Muscle of leg (tissue), 11 donors: ENCODE measurements around the gene ZFAND4. TPM values are rescaled to one million over a fixed set of nuclear protein-coding genes. Genes with fewer than 3 reads are reported as not detected.
"Not testable (repeated sequence)": the region's sequence is repeated elsewhere in the genome, so short reads cannot be mapped to it uniquely, and the experiment has no call there.

ENCODE experiments used
- DNase-seq: peaks from one replicate; pipeline ENCODE4 v3.0.0; 2013
- H3K27ac ChIP-seq: one replicate; pipeline ENCODE4 v1.5.1; 2013; ENCODE audit warnings: mild to moderate bottlenecking, low read length, control low read depth
- H3K27me3 ChIP-seq: one replicate; pipeline ENCODE4 v1.6.1; 2013; ENCODE audit warnings: low read length; ENCODE audit not compliant: control insufficient read depth, insufficient read depth
- H3K36me3 ChIP-seq: one replicate; pipeline ENCODE4 v1.6.1; 2013; ENCODE audit warnings: low read length; ENCODE audit not compliant: control insufficient read depth, insufficient read depth
- H3K4me1 ChIP-seq: one replicate; pipeline ENCODE4 v1.6.1; 2013; ENCODE audit warnings: low read length; ENCODE audit not compliant: control insufficient read depth, insufficient read depth
- H3K4me3 ChIP-seq: one replicate; pipeline ENCODE4 v1.5.1; 2013; ENCODE audit warnings: low read length, control low read depth
- H3K9me3 ChIP-seq: replicated peaks from 2 replicates; pipeline ENCODE4 v1.6.1; 2013; ENCODE audit warnings: low read depth, low read length; ENCODE audit not compliant: control insufficient read depth
- WGBS: methylation state at CpG from one replicate; pipeline ENCODE4 v1.1.5; 2013; ENCODE audit warnings: missing lambda C conversion rate; ENCODE audit not compliant: insufficient coverage; 5-methylcytosine and 5-hydroxymethylcytosine counted together
- polyA plus RNA-seq, 8 donors: library from polyadenylated mRNA; unstranded; fragments of 120-200 nt; gene quantifications; one replicate each; pipeline versions ENCODE4 v1.2.1 to v1.2.3, GENCODE V29; 2013; ENCODE audit warnings: inconsistent platforms in 1 of 8, low replicate concordance in 1 of 8; ENCODE audit not compliant: insufficient read length in 8 of 8, insufficient read depth in 1 of 8
- total RNA-seq: library from RNA; stranded (reverse); fragments of 120-200 nt; gene quantifications from one replicate; pipeline ENCODE4 v1.2.4, GENCODE V29; 2013

ZFAND4 gene
- total and polyA plus RNA-seq, 9 donors = 6.4 to 12.2 (median 8.4) TPM

DNA sequence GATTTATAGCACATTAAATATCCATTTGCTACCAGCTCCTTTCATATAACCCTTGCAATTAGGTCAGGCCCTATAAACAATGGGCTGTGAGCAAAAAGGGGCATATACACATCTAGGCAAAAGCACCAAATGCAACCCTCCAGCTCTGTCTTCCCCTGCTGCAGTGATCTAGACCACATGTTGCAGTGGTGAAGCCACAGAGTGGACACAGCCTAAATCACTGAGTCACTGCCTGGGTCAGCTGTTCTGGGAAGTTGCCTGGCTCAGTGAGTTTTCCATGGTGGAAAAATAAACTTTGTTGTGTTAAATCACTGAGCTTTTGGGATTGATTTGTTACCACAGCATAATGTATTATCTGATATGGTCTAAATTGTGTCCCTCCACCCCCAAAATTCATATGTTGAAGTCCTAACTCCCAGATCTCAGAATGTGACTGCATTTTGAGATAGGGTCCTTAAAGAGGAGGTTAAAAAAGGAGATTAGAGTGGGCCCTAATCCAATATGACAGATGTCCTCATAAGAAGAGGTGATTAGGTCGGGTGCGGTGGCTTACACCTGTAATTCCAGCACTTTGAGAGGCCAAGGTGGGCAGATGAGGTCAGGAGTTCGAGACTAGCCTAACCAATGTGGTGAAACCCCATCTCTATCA, 70.4 kb downstream of the ZFAND4 start:
- H3K9me3 ChIP-seq = no peaks in the 10 kb centered on the region
- H3K27ac ChIP-seq = no peak overlapping the region
- peaks cover 14% of the 10 kb centered on the region for H3K27me3 ChIP-seq
- WGBS = no CpG with 5 or more reads among the region's 3 CpGs
- no peaks in the 10 kb centered on the region for H3K36me3 ChIP-seq
- H3K4me1 ChIP-seq = no peaks in the 10 kb centered on the region
- no peak overlapping the region for H3K4me3 ChIP-seq
- no peak for DNase-seq

DNA sequence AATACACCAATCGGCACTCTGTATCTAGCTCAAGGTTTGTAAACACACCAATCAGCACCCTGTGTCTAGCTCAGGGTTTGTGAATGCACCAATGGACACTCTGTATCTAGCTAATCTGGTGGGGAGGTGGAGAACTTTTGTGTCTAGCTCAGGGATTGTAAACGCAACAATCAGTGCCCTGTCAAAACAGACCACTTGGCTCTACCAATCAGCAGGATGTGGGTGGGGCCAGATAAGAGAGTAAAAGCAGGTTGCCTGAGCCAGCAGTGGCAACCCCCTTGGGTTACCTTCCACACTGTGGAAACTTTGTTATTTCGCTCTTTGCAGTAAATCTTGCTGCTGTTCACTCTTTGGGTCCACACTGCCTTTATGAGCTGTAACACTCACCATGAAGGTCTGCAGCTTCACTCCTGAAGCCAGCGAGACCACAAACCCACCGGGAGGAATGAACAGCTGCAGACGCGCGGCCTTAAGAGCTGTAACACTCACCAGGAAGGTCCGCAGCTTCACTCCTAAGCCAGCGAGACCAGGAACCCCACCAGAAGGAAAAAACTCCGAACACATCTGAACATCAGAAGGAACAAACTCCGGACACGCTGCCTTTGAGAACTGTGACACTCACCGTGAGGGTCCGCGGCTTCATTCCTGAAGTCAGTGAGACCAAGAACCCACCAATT, 71.2 kb downstream of the ZFAND4 start:
- H3K27me3 ChIP-seq = peaks cover 14% of the 10 kb centered on the region
- not testable (repeated sequence) for H3K4me1 ChIP-seq, H3K36me3 ChIP-seq, H3K27ac ChIP-seq, H3K9me3 ChIP-seq, DNase-seq, H3K4me3 ChIP-seq
- 75% methylated on average over 11 of the region's 16 CpGs for WGBS

DNA sequence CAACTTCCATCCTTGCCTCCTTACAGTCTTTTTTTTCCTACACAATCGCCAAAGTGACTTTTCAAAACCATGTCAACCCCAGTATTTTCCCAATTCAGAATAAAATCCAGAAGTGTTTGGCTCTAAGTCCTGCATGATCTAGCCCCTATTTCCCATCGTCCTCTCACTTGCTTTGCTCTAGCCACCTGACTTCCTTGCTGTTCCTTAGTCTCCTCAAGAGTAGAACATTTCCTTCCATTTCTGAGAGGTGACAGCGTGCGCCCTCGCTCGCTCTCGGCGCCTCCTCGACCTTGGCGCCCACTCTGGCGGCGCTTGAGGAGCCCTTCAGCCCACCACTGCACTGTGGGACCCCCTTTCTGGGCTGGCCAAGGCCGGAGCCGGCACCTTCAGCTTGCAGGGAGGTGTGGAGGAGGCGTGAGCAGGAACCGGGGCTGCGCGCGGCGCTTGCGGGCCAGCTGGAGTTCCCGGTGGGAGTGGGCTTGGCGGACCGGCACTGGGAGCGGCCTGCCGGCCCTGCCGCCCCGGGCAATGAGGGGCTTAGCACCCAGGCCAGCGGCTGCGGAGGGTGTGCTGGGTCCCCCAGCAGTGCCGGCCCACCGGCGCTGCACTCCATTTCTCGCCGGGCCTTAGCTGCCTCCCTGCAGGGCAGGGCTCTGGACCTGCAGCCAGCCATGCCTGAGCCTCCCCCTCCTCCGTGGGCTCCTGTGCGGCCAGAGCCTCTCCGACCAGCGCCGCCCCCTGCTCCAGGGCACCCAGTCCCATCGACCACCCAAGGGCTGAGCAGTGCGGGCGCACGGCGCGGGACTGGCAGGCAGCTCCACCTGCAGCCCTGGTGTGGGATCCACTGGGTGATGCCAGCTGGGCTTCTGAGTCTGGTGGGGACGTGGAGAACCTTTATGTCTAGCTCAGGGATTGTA, 72.0 kb downstream of the ZFAND4 start:
- not testable (repeated sequence) for H3K4me3 ChIP-seq, H3K9me3 ChIP-seq, H3K4me1 ChIP-seq, H3K36me3 ChIP-seq, DNase-seq, H3K27ac ChIP-seq
- peaks cover 14% of the 10 kb centered on the region for H3K27me3 ChIP-seq
- WGBS = 10% methylated on average over 37 of the region's 47 CpGs

DNA sequence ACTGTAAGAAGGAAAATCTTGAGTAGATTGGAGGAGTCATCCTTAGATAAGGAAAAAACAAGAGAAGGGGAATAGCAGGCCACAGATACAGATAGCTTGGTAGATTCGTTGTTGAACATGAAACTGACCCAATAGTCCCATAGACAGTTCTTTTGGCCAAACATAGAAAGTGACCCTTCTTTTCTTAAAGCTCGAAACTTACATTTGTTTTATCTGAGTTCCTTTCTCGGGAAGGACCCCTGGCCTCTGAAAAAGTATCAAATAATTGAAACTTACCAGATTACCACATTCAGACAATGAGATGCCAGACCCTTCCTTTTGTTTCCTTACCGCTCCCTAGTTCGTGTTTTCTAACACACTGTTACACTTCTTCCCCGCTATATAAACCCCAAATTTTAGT, 72.9 kb downstream of the ZFAND4 start:
- Histone ChIP-seq H3K36me3 (no peaks in the 10 kb centered on the region), H3K4me3 (no peak overlapping the region), H3K4me1 (peaks cover 2% of the 10 kb centered on the region), H3K9me3 (no peaks in the 10 kb centered on the region), H3K27ac (no peak overlapping the region), H3K27me3 (peaks cover 14% of the 10 kb centered on the region)
- DNase-seq = no peak
- 84% methylated on average over 3 of the region's 6 CpGs for WGBS

DNA sequence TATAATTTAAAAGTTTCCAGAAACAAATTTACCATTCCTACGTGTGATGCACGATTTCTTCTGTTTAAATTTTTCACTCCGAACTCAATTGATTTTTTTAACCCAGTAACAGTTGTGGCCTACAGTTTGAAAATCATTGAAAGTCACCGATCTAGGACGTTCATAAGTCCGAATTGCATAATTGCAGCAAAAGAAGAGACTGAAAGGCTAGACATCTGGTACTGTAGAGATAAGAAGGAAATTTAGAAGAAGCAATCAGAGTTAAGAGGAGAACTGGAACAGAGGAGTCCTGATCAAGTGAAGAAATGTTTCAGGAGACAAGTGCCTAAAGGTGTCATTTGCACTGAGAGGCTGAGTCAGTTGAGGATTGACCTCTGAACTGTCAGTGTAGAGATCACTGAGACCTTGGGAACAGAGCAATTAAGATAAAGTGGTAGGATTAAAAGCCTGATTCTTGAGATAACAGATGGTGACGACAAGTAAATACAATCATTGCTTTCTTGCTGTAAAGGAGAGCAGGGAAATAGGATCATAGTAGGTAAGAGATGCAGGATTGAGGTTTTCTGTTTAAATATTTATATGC, 73.5 kb downstream of the ZFAND4 start:
- Histone ChIP-seq H3K27me3 (peaks cover 14% of the 10 kb centered on the region), H3K9me3 (no peaks in the 10 kb centered on the region), H3K4me1 (peaks cover 2% of the 10 kb centered on the region), H3K4me3 (no peak overlapping the region), H3K36me3 (no peaks in the 10 kb centered on the region), H3K27ac (no peak overlapping the region)
- no peak for DNase-seq
- 86% methylated on average over 3 of the region's 7 CpGs for WGBS

DNA sequence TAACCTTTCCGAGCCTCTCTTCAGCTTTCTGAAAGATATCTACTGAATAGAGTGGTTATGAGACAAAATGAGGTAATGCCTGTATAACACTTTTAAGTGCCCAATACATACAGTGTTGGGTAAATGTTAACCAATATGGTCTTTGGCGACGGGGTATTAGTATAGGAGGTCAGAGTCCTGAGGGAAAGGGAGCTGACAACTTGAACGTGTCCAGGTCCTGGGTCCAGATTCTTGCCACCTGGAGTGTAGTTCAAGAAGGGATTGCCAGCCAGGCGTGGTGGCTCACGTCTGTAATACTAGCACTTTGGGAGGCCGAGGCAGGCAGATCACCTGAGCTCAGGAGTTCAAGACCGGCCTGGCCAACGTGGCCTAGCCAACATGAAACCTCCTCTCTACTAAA, 76.0 kb downstream of the ZFAND4 start:
- no peak for DNase-seq
- Histone ChIP-seq H3K4me3 (no peak overlapping the region), H3K4me1 (peaks cover 7% of the 10 kb centered on the region), H3K27me3 (peaks cover 14% of the 10 kb centered on the region), H3K36me3 (no peaks in the 10 kb centered on the region), H3K27ac (no peak overlapping the region), H3K9me3 (no peaks in the 10 kb centered on the region)
- WGBS = 83% methylated on average over 4 of the region's 9 CpGs

DNA sequence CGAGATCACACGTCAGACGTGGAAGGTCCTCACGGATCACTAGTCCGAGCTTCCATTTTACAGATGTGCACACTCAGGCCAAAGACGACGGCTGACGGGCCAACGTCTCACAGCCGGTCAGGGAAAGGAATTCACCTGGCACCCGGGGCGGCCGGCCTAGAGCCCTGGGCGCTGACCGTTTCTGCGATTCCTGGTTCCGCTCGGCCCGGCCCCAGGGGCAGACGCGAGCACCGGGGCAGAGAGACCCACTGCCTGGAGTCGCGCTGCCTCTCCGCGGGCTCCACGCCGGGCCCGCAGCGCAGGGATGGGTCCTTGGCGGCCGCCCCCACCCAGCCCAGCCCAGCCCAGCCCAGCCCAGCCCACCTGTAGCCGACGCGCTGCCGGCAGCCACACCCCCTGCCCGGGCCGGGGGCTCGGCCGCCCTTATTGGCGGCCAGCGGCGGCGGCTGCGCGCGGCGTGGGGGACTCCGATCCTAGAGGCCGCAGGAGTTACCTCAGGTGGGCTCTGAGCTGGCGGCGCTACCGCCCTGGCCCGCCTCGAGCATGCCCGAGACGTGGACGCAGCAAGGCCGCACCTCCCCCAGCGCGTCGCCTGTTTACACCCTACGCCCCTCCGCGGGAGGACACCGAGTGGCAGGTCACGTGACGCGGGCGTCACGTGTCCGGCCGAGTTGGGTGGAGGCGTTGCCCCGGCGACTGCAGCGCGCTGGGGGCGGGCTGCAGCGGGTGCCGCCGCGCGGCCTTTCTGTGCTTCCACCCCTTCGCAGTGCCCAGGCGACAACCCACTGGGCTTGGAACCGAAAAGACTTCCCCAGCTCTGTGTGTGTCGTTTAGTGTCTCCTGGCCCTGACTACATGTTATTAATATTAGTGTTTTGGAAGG, 78.1 kb downstream of the ZFAND4 start:
- WGBS = under 1% methylated on average over 71 of the region's 88 CpGs
- H3K27ac ChIP-seq = peak overlapping the region; percentile 39
- peaks cover 7% of the 10 kb centered on the region for H3K4me1 ChIP-seq
- DNase-seq = peak; percentile 96
- H3K4me3 ChIP-seq = peak overlapping the region; percentile 86
- no peaks in the 10 kb centered on the region for H3K9me3 ChIP-seq
- no peaks in the 10 kb centered on the region for H3K27me3 ChIP-seq
- H3K36me3 ChIP-seq = no peaks in the 10 kb centered on the region

DNA sequence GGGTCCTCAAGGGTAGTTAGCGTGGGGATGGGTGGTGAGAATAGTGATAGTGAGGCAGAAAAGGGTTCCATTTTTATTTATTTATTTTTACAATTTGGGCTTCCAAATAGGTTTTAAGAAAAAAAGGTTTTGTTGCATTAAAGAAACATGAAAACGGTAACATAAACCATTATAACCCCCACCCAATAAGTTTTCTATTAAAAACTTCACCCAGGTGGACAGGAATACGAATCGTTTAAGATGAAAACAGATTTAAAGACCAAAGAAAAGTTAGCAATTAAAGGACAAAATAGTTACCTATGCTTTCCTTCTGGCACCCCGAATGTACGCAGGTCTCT, 78.7 kb downstream of the ZFAND4 start:
- peak overlapping the region; percentile 39 for H3K27ac ChIP-seq

DNA sequence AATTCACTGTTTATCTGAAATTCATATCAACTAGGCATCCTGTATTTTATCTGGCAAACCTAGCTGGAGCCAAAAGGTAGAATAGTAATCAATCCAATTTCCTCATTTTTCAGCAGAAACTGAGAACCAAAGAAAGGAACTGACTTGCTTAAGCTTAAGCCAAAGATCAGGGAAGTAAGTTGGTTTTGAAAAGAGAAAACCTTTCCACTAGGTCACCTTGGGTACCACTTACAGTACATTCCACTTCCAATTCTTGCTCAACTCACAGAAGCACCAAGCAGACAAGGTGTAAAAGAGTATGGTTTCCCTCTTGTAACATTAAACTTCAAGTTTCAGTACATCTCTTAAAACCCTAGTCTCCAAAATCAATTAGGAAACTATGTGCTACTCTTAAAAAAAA, 79.6 kb downstream of the ZFAND4 start:
- H3K4me3 ChIP-seq = no peak overlapping the region
- H3K36me3 ChIP-seq = no peaks in the 10 kb centered on the region
- no peak overlapping the region for H3K27ac ChIP-seq
- H3K4me1 ChIP-seq = peaks cover 7% of the 10 kb centered on the region
- H3K9me3 ChIP-seq = no peaks in the 10 kb centered on the region
- H3K27me3 ChIP-seq = no peaks in the 10 kb centered on the region
- peak; percentile 18 for DNase-seq

More for the DNA sequence above, 78.7 kb downstream of the ZFAND4 start:
- Histone ChIP-seq H3K9me3 (no peaks in the 10 kb centered on the region), H3K4me3 (peak overlapping the region; percentile 86), H3K4me1 (peaks cover 7% of the 10 kb centered on the region), H3K27me3 (no peaks in the 10 kb centered on the region), H3K36me3 (no peaks in the 10 kb centered on the region)
- no peak for DNase-seq
- 6% methylated on average over 2 of the region's 6 CpGs for WGBS
